CD14-positive monocyte (primary cell): Measurements from ENCODE around the gene EMD. TPM values are rescaled to one million over a fixed set of nuclear protein-coding genes. Genes with fewer than 3 reads are reported as not detected.
"Not testable (repeated sequence)": the region's sequence is repeated elsewhere in the genome, so short reads cannot be mapped to it uniquely, and the experiment has no call there.

Source experiments
- DNase-seq, 3 donors: peaks; one replicate each; pipeline ENCODE4 v3.0.0-alpha.2; 2011 to 2022
- H2AFZ ChIP-seq: 2 replicates; pipeline ENCODE4 v1.6.0; 2012; ENCODE audit warnings: mild to moderate bottlenecking, low read depth, low read length, inconsistent platforms; ENCODE audit not compliant: insufficient read depth, poor library complexity, severe bottlenecking
- H3K27ac ChIP-seq, 2 donors: 1 replicate in 1 of 2; 2 replicates in 1 of 2; pipeline ENCODE4 v1.5.1; 2012 to 2013; ENCODE audit warnings: low read length in 2 of 2, control low read depth in 1 of 2, inconsistent platforms in 1 of 2, low read depth in 1 of 2, mild to moderate bottlenecking in 1 of 2
- H3K27me3 ChIP-seq, 2 donors: one replicate each; pipeline versions ENCODE4 v1.6.0 to v1.6.1; 2011 to 2013; ENCODE audit warnings: low read length in 2 of 2; ENCODE audit not compliant: control insufficient read depth in 2 of 2, insufficient read depth in 2 of 2
- H3K36me3 ChIP-seq, 2 donors: replicated peaks in 1 of 2; 1 replicate in 1 of 2; 2 replicates in 1 of 2; pipeline versions ENCODE4 v1.5.1 to v1.6.1; 2012 to 2013; ENCODE audit warnings: low read length in 2 of 2, control low read depth in 1 of 2, inconsistent platforms in 1 of 2, mild to moderate bottlenecking in 1 of 2; ENCODE audit not compliant: insufficient read depth in 2 of 2, control insufficient read depth in 1 of 2
- H3K4me1 ChIP-seq, 2 donors: 1 replicate in 1 of 2; 2 replicates in 1 of 2; pipeline versions ENCODE4 v1.5.1 to v1.6.1; 2012 to 2013; ENCODE audit warnings: low read length in 2 of 2, control low read depth in 1 of 2, inconsistent platforms in 1 of 2, mild to moderate bottlenecking in 1 of 2, moderate library complexity in 1 of 2; ENCODE audit not compliant: insufficient read depth in 2 of 2, control insufficient read depth in 1 of 2
- H3K4me2 ChIP-seq: replicated peaks from 2 replicates; pipeline ENCODE3; 2012; ENCODE audit warnings: low read length, moderate library complexity, mild to moderate bottlenecking; ENCODE audit not compliant: poor library complexity, severe bottlenecking; ENCODE audit errors: extremely low read depth
- H3K4me3 ChIP-seq, 3 experiments: fragments of 200-600 bp in 1 of 3; sonication (generic) in 1 of 3; replicated peaks in 1 of 3; 1 replicate in 2 of 3; 2 replicates in 1 of 3; pipeline ENCODE4 v1.5.1; 2011 to 2013; ENCODE audit warnings: low read length in 3 of 3, mild to moderate bottlenecking in 3 of 3, control low read depth in 2 of 3, low read depth in 2 of 3, inconsistent platforms in 1 of 3, moderate library complexity in 1 of 3
- H3K79me2 ChIP-seq: 2 replicates; pipeline ENCODE4 v1.6.0; 2012; ENCODE audit warnings: mild to moderate bottlenecking, control low read depth, inconsistent platforms, low read length, moderate library complexity; ENCODE audit not compliant: insufficient read depth
- H3K9ac ChIP-seq: 2 replicates; pipeline ENCODE4 v1.6.0; 2017; ENCODE audit warnings: low read length, mild to moderate bottlenecking; ENCODE audit not compliant: insufficient read depth, poor library complexity, severe bottlenecking
- H3K9me3 ChIP-seq, 2 donors: replicated peaks in 1 of 2; 1 replicate in 1 of 2; 2 replicates in 1 of 2; pipeline versions ENCODE4 v1.5.1 to v1.6.1; 2012 to 2013; ENCODE audit warnings: low read length in 2 of 2, control low read depth in 1 of 2; ENCODE audit not compliant: control insufficient read depth in 1 of 2, insufficient read depth in 1 of 2
- H4K20me1 ChIP-seq: 2 replicates; pipeline ENCODE4 v1.6.0; 2012; ENCODE audit warnings: mild to moderate bottlenecking, low read length, control low read depth, moderate library complexity; ENCODE audit not compliant: insufficient read depth
- H3K27ac Mint-ChIP-seq, 7 donors: one replicate each; pipeline ENCODE4 v1.8.0; 2020; ENCODE audit warnings: mild to moderate bottlenecking in 7 of 7, mixed read lengths in 7 of 7, moderate library complexity in 6 of 7, inconsistent platforms in 2 of 7
- H3K27me3 Mint-ChIP-seq, 3 donors: one replicate each; pipeline ENCODE4 v1.8.0; 2021 to 2022; ENCODE audit warnings: low read depth in 3 of 3, mild to moderate bottlenecking in 3 of 3, mixed read lengths in 3 of 3, moderate library complexity in 3 of 3, inconsistent platforms in 1 of 3
- H3K36me3 Mint-ChIP-seq, 2 donors: one replicate each; pipeline ENCODE4 v1.8.0; 2020; ENCODE audit warnings: mixed read lengths in 2 of 2, inconsistent platforms in 1 of 2, mild to moderate bottlenecking in 1 of 2
- H3K4me1 Mint-ChIP-seq: one replicate; pipeline ENCODE4 v1.8.0; 2020; ENCODE audit warnings: mild to moderate bottlenecking, mixed read lengths
- H3K4me3 Mint-ChIP-seq, 2 donors: one replicate each; pipeline ENCODE4 v1.8.0; 2020; ENCODE audit warnings: mild to moderate bottlenecking in 2 of 2, mixed read lengths in 2 of 2, moderate library complexity in 1 of 2
- H3K9me3 Mint-ChIP-seq, 7 donors: one replicate each; pipeline ENCODE4 v1.8.0; 2020 to 2022; ENCODE audit warnings: mixed read lengths in 7 of 7, mild to moderate bottlenecking in 6 of 7, moderate library complexity in 6 of 7, inconsistent platforms in 2 of 7
- WGBS: methylation state at CpG from one replicate; pipeline ENCODE4 v1.1.5; 2013; ENCODE audit warnings: missing lambda C conversion rate; ENCODE audit not compliant: insufficient coverage; 5-methylcytosine and 5-hydroxymethylcytosine counted together
- intact Hi-C, 2 donors: fragments of 100-400 bp; cut with micrococcal nuclease; formaldehyde crosslinking; loops; one replicate each; pipeline versions ENCODE4 v1.15.0 to v1.15.1; 2023
- polyA plus RNA-seq, 3 donors: library from polyadenylated mRNA; depleted of rRNA in 1 of 3; unstranded in 2 of 3; stranded (reverse) in 1 of 3; fragments of 300-500 nt in 2 of 3; fragments of >200 nt in 1 of 3; fragmentation: Illumina TruSeq in 2 of 3; gene quantifications; 1 replicate in 2 of 3; 2 replicates in 1 of 3; pipeline ENCODE4 v1.2.3, GENCODE V29; 2012 to 2021
- TF ChIP-seq, protein P1 (sequence below): fragments of 200-600 bp; IDR thresholded peaks from one replicate; pipeline ENCODE4 v1.8.0; 2022; ENCODE audit warnings: antibody characterized with exemption, mild to moderate bottlenecking

The EMD gene
- polyA plus RNA-seq, 3 donors: 14.0 to 126 (median 17.6) TPM

DNA sequence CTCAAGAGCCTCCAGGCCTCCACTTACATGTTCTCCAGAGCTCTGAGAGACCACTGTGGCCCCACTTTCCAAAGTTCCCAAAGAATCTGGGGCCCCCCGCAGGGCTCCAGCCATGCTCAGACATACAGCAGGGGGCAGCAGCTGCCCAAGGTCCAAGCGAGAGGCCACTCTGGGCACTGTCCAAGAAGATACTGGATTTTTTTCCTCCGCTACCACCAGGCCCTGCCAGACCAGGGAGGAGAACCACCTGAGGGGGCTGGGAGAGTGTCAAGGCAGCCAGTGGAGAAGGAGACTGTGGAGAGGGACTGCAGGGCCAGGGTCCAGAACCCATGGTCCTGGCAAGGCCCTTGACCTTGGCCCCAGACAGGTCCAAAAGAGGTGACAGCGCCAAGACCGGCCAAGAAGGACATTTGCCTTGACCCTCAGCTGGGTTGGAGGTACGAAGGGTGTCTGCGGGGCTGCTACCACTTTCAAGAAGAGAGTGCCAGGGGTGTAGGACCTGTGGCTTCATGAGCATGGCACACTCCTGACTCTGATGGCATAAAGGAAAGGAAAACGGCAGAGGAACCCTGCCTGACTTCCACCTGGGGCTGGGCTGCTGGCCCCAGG is 5.3 kb downstream of the EMD start:
- no peak overlapping the region for H2AFZ ChIP-seq
- H3K9me3 ChIP-seq: no peaks in the 10 kb centered on the region
- intact Hi-C loops: no loop called here
- Mint-ChIP-seq H3K27me3 (peaks cover 0 to 1% (median 0%) of the 10 kb centered on the region in 3 donors), H3K36me3 (peaks cover 5 to 10% of the 10 kb centered on the region in 2 donors), H3K4me1 (peaks cover 24% of the 10 kb centered on the region), H3K4me3 (peak overlapping the region; percentile 41 to 42), H3K27ac (peak overlapping the region; percentile 50 to 83 (median 72)), H3K9me3 (peaks cover 0 to 11% (median 0%) of the 10 kb centered on the region in 7 donors)
- peak overlapping the region in 1 of 2 donors; percentile 48 for H3K27ac ChIP-seq
- H3K9ac ChIP-seq: no peak overlapping the region
- peak overlapping the region; percentile 26 for H3K4me2 ChIP-seq
- H3K79me2 ChIP-seq: peaks cover 15% of the 10 kb centered on the region
- TF ChIP-seq, protein P1, sequence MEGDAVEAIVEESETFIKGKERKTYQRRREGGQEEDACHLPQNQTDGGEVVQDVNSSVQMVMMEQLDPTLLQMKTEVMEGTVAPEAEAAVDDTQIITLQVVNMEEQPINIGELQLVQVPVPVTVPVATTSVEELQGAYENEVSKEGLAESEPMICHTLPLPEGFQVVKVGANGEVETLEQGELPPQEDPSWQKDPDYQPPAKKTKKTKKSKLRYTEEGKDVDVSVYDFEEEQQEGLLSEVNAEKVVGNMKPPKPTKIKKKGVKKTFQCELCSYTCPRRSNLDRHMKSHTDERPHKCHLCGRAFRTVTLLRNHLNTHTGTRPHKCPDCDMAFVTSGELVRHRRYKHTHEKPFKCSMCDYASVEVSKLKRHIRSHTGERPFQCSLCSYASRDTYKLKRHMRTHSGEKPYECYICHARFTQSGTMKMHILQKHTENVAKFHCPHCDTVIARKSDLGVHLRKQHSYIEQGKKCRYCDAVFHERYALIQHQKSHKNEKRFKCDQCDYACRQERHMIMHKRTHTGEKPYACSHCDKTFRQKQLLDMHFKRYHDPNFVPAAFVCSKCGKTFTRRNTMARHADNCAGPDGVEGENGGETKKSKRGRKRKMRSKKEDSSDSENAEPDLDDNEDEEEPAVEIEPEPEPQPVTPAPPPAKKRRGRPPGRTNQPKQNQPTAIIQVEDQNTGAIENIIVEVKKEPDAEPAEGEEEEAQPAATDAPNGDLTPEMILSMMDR: no peak
- DNase-seq: no peak
- H4K20me1 ChIP-seq: no peaks in the 10 kb centered on the region
- no peaks in the 10 kb centered on the region for H3K27me3 ChIP-seq
- H3K36me3 ChIP-seq: no peaks in the 10 kb centered on the region
- no peak overlapping the region for H3K4me3 ChIP-seq
- WGBS: no CpG with 5 or more reads among the region's 8 CpGs
- H3K4me1 ChIP-seq: peaks cover 20 to 21% of the 10 kb centered on the region in 2 donors

DNA sequence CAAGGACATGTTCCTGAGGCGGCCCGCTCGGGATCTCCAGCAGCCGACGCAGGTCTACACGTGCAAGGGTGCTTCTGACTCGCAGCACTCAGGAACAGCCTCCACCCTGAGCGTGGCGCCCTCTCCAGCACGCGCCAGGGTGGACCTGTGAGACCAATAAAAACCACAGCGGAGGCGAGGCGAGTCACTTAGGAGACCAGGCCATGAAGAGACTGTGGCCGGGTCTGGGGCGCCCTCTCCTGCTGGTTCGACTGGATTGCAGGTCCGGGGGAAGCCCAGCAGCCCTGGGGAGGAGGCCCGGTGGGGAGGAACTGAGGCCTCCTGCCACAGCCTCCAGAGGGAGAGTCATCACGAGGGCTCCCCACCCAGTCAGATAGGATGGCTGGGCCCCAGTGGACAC is 9.0 kb downstream of the EMD start:
- H3K27ac Mint-ChIP-seq, H2AFZ ChIP-seq, H3K27me3 ChIP-seq, H3K4me3 ChIP-seq, H3K27ac ChIP-seq, H3K4me2 ChIP-seq, H3K9me3 Mint-ChIP-seq, H3K27me3 Mint-ChIP-seq, H3K9me3 ChIP-seq, H3K4me1 ChIP-seq, H3K36me3 Mint-ChIP-seq, intact Hi-C loops, H3K9ac ChIP-seq, DNase-seq, H3K79me2 ChIP-seq, H3K36me3 ChIP-seq, H3K4me3 Mint-ChIP-seq, H4K20me1 ChIP-seq: not testable (repeated sequence)
- peaks cover 11% of the 10 kb centered on the region for H3K4me1 Mint-ChIP-seq
- WGBS: no CpG with 5 or more reads among the region's 20 CpGs

DNA sequence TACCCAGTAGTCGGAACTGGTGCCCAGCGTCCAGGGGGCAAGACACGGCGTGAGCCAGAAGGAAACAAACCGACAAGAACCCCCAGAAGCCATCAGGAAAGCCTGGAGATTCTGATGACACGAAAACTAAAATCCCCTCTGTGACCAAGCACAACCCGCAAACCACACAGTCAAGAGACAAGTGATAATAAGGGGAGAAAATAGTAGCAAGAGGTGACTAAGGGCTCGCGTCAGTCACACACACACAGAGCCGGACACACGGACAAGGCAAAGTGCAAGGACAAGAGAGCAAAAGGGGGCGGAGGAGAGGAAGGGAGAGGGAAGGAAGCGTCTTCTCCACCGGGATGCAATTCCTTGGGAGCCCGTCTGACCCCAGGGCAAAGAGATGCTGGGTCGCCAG is 9.6 kb downstream of the EMD start:
- DNase-seq, H2AFZ ChIP-seq, H3K9ac ChIP-seq, H3K4me1 ChIP-seq, H3K27ac Mint-ChIP-seq, H3K27ac ChIP-seq, H3K27me3 Mint-ChIP-seq, intact Hi-C loops, H3K4me3 ChIP-seq, H3K4me1 Mint-ChIP-seq, H3K9me3 ChIP-seq, H3K36me3 ChIP-seq, H3K4me3 Mint-ChIP-seq, H3K9me3 Mint-ChIP-seq, H3K79me2 ChIP-seq, H3K4me2 ChIP-seq, H3K36me3 Mint-ChIP-seq, H4K20me1 ChIP-seq, H3K27me3 ChIP-seq: not testable (repeated sequence)
- no CpG with 5 or more reads among the region's 16 CpGs for WGBS
